ENCODE measurements around the gene TSPAN8. TPM values are rescaled to one million over a fixed set of nuclear protein-coding genes. Genes with fewer than 3 reads are reported as not detected.

TSPAN8 gene
- total and polyA plus RNA-seq, 4 donors, result 1.4 to 187 (median 11.9) TPM

DNA sequence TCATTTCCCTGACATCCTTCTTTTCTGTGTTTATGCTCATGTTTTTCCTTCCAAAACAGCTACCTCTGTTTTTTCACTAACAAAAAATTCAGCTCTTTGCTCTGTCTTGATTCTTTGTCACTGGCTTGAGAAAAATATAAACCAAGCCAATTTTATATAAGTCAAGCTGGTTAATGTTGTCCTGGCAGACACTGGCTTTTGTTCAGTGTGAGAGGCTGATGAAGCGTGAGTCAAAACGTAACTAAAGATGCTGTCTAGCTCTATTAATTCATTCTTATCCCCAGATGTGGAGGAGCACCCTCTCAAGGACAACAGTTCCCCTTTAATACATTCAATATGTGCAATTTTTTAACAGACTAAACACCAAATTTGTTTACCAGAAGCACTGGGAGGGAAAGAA, 15.8 kb downstream of the TSPAN8 start:
- WGBS, 2 donors, result 33 to 43% methylated on average over 2 of the region's 2 CpGs
- H3K27ac ChIP-seq (ENCODE audit: low read depth in 1 of 2, low read length in 2 of 2), result peak overlapping the region in 1 of 2 donors; percentile 82
- H3K27me3 ChIP-seq (ENCODE audit: control insufficient read depth in 1 of 2, insufficient read depth in 2 of 2, low read length in 1 of 2), result no peaks in the 10 kb centered on the region
- peaks cover 0 to 11% of the 10 kb centered on the region in 2 donors for H3K4me1 ChIP-seq (ENCODE audit: control insufficient read depth in 1 of 2, insufficient read depth in 2 of 2, low read length in 2 of 2)
- H3K9me3 ChIP-seq (ENCODE audit: control insufficient read depth, low read length), result no peaks in the 10 kb centered on the region
- DNase-seq (no peak), ATAC-seq (ENCODE audit: low FRiP score) (no peak)
- intact Hi-C loops (cut with DNase I), result no loop called here
- no peak overlapping the region for H3K4me3 ChIP-seq (ENCODE audit: low read length in 2 of 2)
- no peaks in the 10 kb centered on the region for H3K36me3 ChIP-seq (ENCODE audit: control insufficient read depth in 1 of 2, insufficient read depth in 2 of 2, low read length in 1 of 2)

DNA sequence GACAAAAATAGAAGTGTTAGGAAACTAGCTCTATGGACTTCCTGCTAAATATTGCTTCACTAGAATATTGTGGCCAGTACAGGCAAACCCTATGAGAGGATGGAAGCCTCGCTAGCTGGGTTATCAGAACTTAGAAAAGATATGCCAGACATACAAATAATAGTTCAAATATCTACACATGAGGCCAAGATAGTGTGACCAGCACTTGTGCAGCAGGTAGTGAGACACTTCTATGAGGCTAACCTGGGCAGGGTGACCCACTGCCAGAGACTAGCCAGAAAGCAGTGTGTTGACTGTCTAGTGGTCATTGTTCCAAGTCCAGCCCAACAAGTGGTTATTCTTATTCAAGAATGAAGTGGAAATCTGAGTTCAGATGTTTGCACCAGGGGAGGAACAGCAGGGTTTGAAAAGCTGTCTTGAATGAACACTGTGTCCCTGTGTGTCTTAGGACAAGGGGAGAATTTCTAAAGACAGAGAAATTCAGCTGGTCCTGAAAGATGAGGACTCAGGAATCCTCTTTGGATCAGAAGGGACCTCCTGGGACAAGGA, 16.3 kb downstream of the TSPAN8 start:
- H3K4me3 ChIP-seq (ENCODE audit: low read length in 2 of 2), result no peak overlapping the region
- DNase-seq (no peak), ATAC-seq (ENCODE audit: low FRiP score) (peak; percentile 67)
- peaks cover 0 to 11% of the 10 kb centered on the region in 2 donors for H3K4me1 ChIP-seq (ENCODE audit: control insufficient read depth in 1 of 2, insufficient read depth in 2 of 2, low read length in 2 of 2)
- H3K27me3 ChIP-seq (ENCODE audit: control insufficient read depth in 1 of 2, insufficient read depth in 2 of 2, low read length in 1 of 2), result no peaks in the 10 kb centered on the region
- no peaks in the 10 kb centered on the region for H3K36me3 ChIP-seq (ENCODE audit: control insufficient read depth in 1 of 2, insufficient read depth in 2 of 2, low read length in 1 of 2)
- intact Hi-C loops (cut with DNase I), result no loop called here
- WGBS, 2 donors, result 50 to 53% methylated on average over 1 of the region's 1 CpG
- H3K27ac ChIP-seq (ENCODE audit: low read depth in 1 of 2, low read length in 2 of 2), result peak overlapping the region; percentile 1 to 82
- H3K9me3 ChIP-seq (ENCODE audit: control insufficient read depth, low read length), result no peaks in the 10 kb centered on the region

GRCh38 chr12:71139153-71139735, 18.6 kb downstream of the TSPAN8 start:
- ATAC-seq (ENCODE audit: low FRiP score), result no peak

DNA sequence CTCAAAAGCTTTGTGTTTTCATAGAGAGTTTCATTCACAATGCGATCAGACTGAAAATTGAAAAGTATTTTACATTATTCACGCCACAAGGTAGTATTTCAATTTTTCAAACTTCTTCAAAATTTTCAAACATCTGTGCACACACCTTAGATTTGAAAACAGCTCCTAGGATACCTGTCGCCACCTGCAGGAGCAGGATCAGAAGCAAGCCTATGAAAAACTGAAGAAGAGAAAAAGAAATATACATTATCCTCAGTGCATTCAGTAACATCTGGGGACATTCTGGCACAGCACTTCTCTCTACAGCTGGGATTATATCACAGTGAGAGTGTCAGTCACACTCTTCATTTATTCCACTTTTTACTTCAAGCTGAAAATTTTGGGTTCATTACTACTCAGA, 19.8 kb downstream of the TSPAN8 start:
- 92% methylated on average over 3 of the region's 3 CpGs for WGBS, 2 donors
- H3K27ac ChIP-seq (ENCODE audit: low read depth in 1 of 2, low read length in 2 of 2), result no peak overlapping the region
- H3K27me3 ChIP-seq (ENCODE audit: control insufficient read depth in 1 of 2, insufficient read depth in 2 of 2, low read length in 1 of 2), result no peaks in the 10 kb centered on the region
- no peaks in the 10 kb centered on the region for H3K9me3 ChIP-seq (ENCODE audit: control insufficient read depth, low read length)
- H3K36me3 ChIP-seq (ENCODE audit: control insufficient read depth in 1 of 2, insufficient read depth in 2 of 2, low read length in 1 of 2), result no peaks in the 10 kb centered on the region
- H3K4me1 ChIP-seq (ENCODE audit: control insufficient read depth in 1 of 2, insufficient read depth in 2 of 2, low read length in 2 of 2), result peaks cover 0 to 11% of the 10 kb centered on the region in 2 donors
- ATAC-seq (ENCODE audit: low FRiP score), result no peak
- no peak overlapping the region for H3K4me3 ChIP-seq (ENCODE audit: low read length in 2 of 2)
- intact Hi-C loops (cut with DNase I), result no loop called here
- no peak for DNase-seq

More at GRCh38 chr12:71139153-71139735, 18.6 kb downstream of the TSPAN8 start:
- DNase-seq, result no peak
- WGBS, 2 donors, result 82 to 86% methylated on average over 6 of the region's 6 CpGs
- Histone ChIP-seq H3K36me3 (ENCODE audit: control insufficient read depth in 1 of 2, insufficient read depth in 2 of 2, low read length in 1 of 2) (no peaks in the 10 kb centered on the region), H3K4me1 (ENCODE audit: control insufficient read depth in 1 of 2, insufficient read depth in 2 of 2, low read length in 2 of 2) (peaks cover 0 to 11% of the 10 kb centered on the region in 2 donors), H3K9me3 (ENCODE audit: control insufficient read depth, low read length) (no peaks in the 10 kb centered on the region), H3K27ac (ENCODE audit: low read depth in 1 of 2, low read length in 2 of 2) (no peak overlapping the region), H3K27me3 (ENCODE audit: control insufficient read depth in 1 of 2, insufficient read depth in 2 of 2, low read length in 1 of 2) (no peaks in the 10 kb centered on the region), H3K4me3 (ENCODE audit: low read length in 2 of 2) (no peak overlapping the region)
- intact Hi-C loops (cut with DNase I), result no loop called here

- Histone ChIP-seq H3K4me3 (ENCODE audit: low read length in 2 of 2) (no peak overlapping the region), H3K27me3 (ENCODE audit: control insufficient read depth in 1 of 2, insufficient read depth in 2 of 2, low read length in 1 of 2) (no peaks in the 10 kb centered on the region), H3K4me1 (ENCODE audit: control insufficient read depth in 1 of 2, insufficient read depth in 2 of 2, low read length in 2 of 2) (peaks cover 0 to 3% of the 10 kb centered on the region in 2 donors), H3K27ac (ENCODE audit: low read depth in 1 of 2, low read length in 2 of 2) (no peak overlapping the region), H3K9me3 (ENCODE audit: control insufficient read depth, low read length) (no peaks in the 10 kb centered on the region), H3K36me3 (ENCODE audit: control insufficient read depth in 1 of 2, insufficient read depth in 2 of 2, low read length in 1 of 2) (no peaks in the 10 kb centered on the region)
- no peak for ATAC-seq (ENCODE audit: low FRiP score)
- no peak for DNase-seq
- 51 to 57% methylated on average over 3 of the region's 3 CpGs for WGBS, 2 donors
- intact Hi-C loops (cut with DNase I), result no loop called here
Measured at GRCh38 chr12:71135812-71136176, 22.0 kb downstream of the TSPAN8 start.

DNA sequence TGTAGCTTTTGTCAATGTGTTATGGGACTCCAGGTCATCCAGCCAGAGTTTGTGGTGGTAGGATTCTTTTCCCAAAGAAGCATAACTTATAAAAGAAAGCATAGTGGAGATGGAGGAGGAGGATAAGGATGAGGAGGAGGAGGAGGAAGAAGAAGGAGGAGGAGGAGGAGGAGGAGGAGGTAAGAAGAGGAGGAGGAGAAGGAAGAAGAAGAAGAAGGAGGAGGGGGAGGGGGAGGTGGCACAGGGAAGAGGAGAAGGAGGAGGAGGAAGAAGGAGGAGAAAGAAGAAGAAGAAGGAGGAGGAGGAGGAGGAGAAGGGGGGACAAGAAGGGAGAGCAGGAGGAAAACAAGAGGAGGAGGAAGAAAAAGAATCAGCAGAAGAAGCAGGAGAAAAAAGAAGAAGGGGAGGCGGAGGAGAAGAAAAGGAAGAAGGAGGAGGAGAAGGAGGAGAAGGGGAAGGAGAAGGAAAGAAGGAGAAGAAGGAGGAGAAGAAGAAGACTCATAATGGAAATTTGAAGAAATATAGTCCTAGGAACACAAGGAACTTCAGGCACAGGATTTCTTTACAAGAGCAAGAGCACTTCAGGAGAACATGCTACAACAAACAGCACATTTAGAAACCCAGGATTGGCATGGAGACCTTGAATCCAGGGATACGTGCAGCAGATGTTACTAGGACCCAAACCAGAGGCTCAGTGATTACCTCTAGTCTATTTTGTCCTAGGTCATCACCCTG, 22.6 kb downstream of the TSPAN8 start:
- intact Hi-C loops (cut with DNase I), result no loop called here
- Histone ChIP-seq H3K4me1 (ENCODE audit: control insufficient read depth in 1 of 2, insufficient read depth in 2 of 2, low read length in 2 of 2) (no peaks in the 10 kb centered on the region), H3K9me3 (ENCODE audit: control insufficient read depth, low read length) (no peaks in the 10 kb centered on the region), H3K27me3 (ENCODE audit: control insufficient read depth in 1 of 2, insufficient read depth in 2 of 2, low read length in 1 of 2) (no peaks in the 10 kb centered on the region), H3K27ac (ENCODE audit: low read depth in 1 of 2, low read length in 2 of 2) (no peak overlapping the region), H3K4me3 (ENCODE audit: low read length in 2 of 2) (no peak overlapping the region), H3K36me3 (ENCODE audit: control insufficient read depth in 1 of 2, insufficient read depth in 2 of 2, low read length in 1 of 2) (no peaks in the 10 kb centered on the region)
- ATAC-seq (ENCODE audit: low FRiP score), result no peak
- no peak for DNase-seq
- WGBS, 2 donors, result 64 to 79% methylated on average over 2 of the region's 2 CpGs

GRCh38 chr12:71134405-71134804, 23.4 kb downstream of the TSPAN8 start:
- H3K9me3 ChIP-seq (ENCODE audit: control insufficient read depth, low read length), result no peaks in the 10 kb centered on the region
- no peaks in the 10 kb centered on the region for H3K36me3 ChIP-seq (ENCODE audit: control insufficient read depth in 1 of 2, insufficient read depth in 2 of 2, low read length in 1 of 2)
- no peak overlapping the region for H3K4me3 ChIP-seq (ENCODE audit: low read length in 2 of 2)
- 35 to 42% methylated on average over 2 of the region's 2 CpGs for WGBS, 2 donors
- H3K4me1 ChIP-seq (ENCODE audit: control insufficient read depth in 1 of 2, insufficient read depth in 2 of 2, low read length in 2 of 2), result no peaks in the 10 kb centered on the region
- no peak overlapping the region for H3K27ac ChIP-seq (ENCODE audit: low read depth in 1 of 2, low read length in 2 of 2)
- H3K27me3 ChIP-seq (ENCODE audit: control insufficient read depth in 1 of 2, insufficient read depth in 2 of 2, low read length in 1 of 2), result no peaks in the 10 kb centered on the region
- intact Hi-C loops (cut with DNase I), result no loop called here
- ATAC-seq (ENCODE audit: low FRiP score), result no peak
- DNase-seq, result no peak

DNA sequence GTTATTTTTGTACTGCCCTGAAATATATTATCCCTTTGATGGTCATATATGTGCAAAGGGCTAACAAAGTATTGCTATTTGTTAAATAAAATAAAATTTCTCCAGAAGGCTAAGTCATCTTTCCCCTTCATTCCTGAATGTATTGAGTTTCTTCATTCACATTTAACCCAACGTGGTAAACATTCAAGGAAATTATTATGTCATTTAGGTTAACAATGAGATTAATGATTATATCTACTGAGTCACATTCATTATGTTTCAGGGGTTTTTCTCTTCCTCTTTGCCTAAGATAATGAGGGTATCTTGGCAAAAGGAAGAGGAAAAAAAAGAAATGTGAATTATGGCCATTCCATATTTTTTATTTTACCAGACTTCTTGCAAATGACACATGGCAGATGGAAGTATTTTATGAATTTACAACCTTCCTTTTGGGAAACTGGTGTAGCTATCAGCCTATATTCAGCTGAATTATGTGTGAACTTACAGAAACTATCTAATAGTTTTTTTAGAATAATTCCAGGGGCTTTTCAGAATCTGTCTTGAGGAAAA, 27.2 kb downstream of the TSPAN8 start:
- H3K27ac ChIP-seq (ENCODE audit: low read depth in 1 of 2, low read length in 2 of 2), result no peak overlapping the region
- intact Hi-C loops (cut with DNase I), result no loop called here
- 14 to 15% methylated on average over 1 of the region's 1 CpG for WGBS, 2 donors
- H3K36me3 ChIP-seq (ENCODE audit: control insufficient read depth in 1 of 2, insufficient read depth in 2 of 2, low read length in 1 of 2), result no peaks in the 10 kb centered on the region
- H3K9me3 ChIP-seq (ENCODE audit: control insufficient read depth, low read length), result no peaks in the 10 kb centered on the region
- H3K4me1 ChIP-seq (ENCODE audit: control insufficient read depth in 1 of 2, insufficient read depth in 2 of 2, low read length in 2 of 2), result no peaks in the 10 kb centered on the region
- no peak for DNase-seq
- no peak for ATAC-seq (ENCODE audit: low FRiP score)
- H3K27me3 ChIP-seq (ENCODE audit: control insufficient read depth in 1 of 2, insufficient read depth in 2 of 2, low read length in 1 of 2), result no peaks in the 10 kb centered on the region
- H3K4me3 ChIP-seq (ENCODE audit: low read length in 2 of 2), result no peak overlapping the region

- DNase-seq (no peak), ATAC-seq (ENCODE audit: low FRiP score) (no peak)
- no peaks in the 10 kb centered on the region for H3K36me3 ChIP-seq (ENCODE audit: control insufficient read depth in 1 of 2, insufficient read depth in 2 of 2, low read length in 1 of 2)
- no peaks in the 10 kb centered on the region for H3K4me1 ChIP-seq (ENCODE audit: control insufficient read depth in 1 of 2, insufficient read depth in 2 of 2, low read length in 2 of 2)
- 83 to 85% methylated on average over 2 of the region's 2 CpGs for WGBS, 2 donors
- no peaks in the 10 kb centered on the region for H3K27me3 ChIP-seq (ENCODE audit: control insufficient read depth in 1 of 2, insufficient read depth in 2 of 2, low read length in 1 of 2)
- no peak overlapping the region for H3K27ac ChIP-seq (ENCODE audit: low read depth in 1 of 2, low read length in 2 of 2)
- H3K4me3 ChIP-seq (ENCODE audit: low read length in 2 of 2), result no peak overlapping the region
- no peaks in the 10 kb centered on the region for H3K9me3 ChIP-seq (ENCODE audit: control insufficient read depth, low read length)
- intact Hi-C loops (cut with DNase I), result no loop called here
Measured at GRCh38 chr12:71129364-71129763, 28.4 kb downstream of the TSPAN8 start.
